GM12878 (cell line): ENCODE data around the gene MAGIX. TPM values are rescaled to one million over a fixed set of nuclear protein-coding genes. Genes with fewer than 3 reads are reported as not detected.

Experiments used
- ATAC-seq: fragments of 200-7000 bp; cut with Tn5 transposase; 3 replicates; pipeline ENCODE4 v1.9.1; 2020; ENCODE audit warnings: mild to moderate bottlenecking, moderate library complexity
- BruUV-seq: library from RNA; stranded (reverse); fragments of 400-500 nt; replicated peaks from 2 replicates; lab custom pipeline; 2021; lab: Mats Ljungman, UMichigan
- CTCF ChIA-PET: fragments of 300-600 bp; sonication (Branson Sonifier 250); formaldehyde crosslinking; extraction: SDS; loops from one replicate; lab custom pipeline; 2021; ENCODE audit warnings: inconsistent platforms; lab: Yijun Ruan, JAX
- POLR2A ChIA-PET: fragments of 350-600 bp; formaldehyde crosslinking; extraction: SDS; loops from one replicate; lab custom pipeline; 2021; ENCODE audit warnings: inconsistent platforms; lab: Charles Lee
- RAD21 ChIA-PET: fragments of 300-600 bp; sonication (Branson Sonifier 250); formaldehyde crosslinking; loops from one replicate; lab custom pipeline; 2023; ENCODE audit warnings: antibody characterized with exemption; ENCODE audit not compliant: unreplicated experiment; lab: Charles Lee
- SMC1A ChIA-PET: fragments of 300-600 bp; sonication (Branson Sonifier 250); formaldehyde crosslinking; loops from one replicate; lab custom pipeline; 2023; ENCODE audit not compliant: unreplicated experiment, uncharacterized antibody; lab: Charles Lee
- DNase-seq: peaks from one replicate; pipeline ENCODE4 v3.0.0-alpha.2; 2011; ENCODE audit warnings: low read depth, low spot score
- FAIRE-seq: peaks from 3 replicates; lab custom pipeline; 2011; peaks lifted over from hg19 to GRCh38; lab: Jason Lieb, UNC
- H2AFZ ChIP-seq: 2 replicates; pipeline ENCODE4 v1.6.0; 2011; ENCODE audit warnings: low read depth, low read length, control low read depth; ENCODE audit not compliant: control insufficient read depth
- H3K27ac ChIP-seq: 2 replicates; pipeline ENCODE4 v1.5.1; 2011; ENCODE audit warnings: control low read depth; ENCODE audit not compliant: control insufficient read depth, insufficient read depth
- H3K27me3 ChIP-seq, 2 experiments: replicated peaks in 1 of 2; 2 replicates each; pipeline versions ENCODE4 v1.6.0 to v1.6.1; 2011; ENCODE audit warnings: low read length in 1 of 2; ENCODE audit not compliant: control insufficient read depth in 2 of 2, insufficient read depth in 2 of 2
- H3K36me3 ChIP-seq, 2 experiments: 2 replicates each; pipeline ENCODE4 v1.5.1; 2011; ENCODE audit warnings: low read length in 1 of 2; ENCODE audit not compliant: control insufficient read depth in 2 of 2, insufficient read depth in 2 of 2
- H3K4me1 ChIP-seq: 2 replicates; pipeline ENCODE4 v1.6.1; 2011; ENCODE audit warnings: mild to moderate bottlenecking, low read length, moderate library complexity, mixed read lengths; ENCODE audit not compliant: control insufficient read depth, insufficient read depth
- H3K4me2 ChIP-seq: 2 replicates; pipeline ENCODE4 v1.6.0; 2011; ENCODE audit warnings: control low read depth; ENCODE audit not compliant: control insufficient read depth, insufficient read depth
- H3K4me3 ChIP-seq: fragments of 200-600 bp; sonication (generic); 2 replicates; pipeline ENCODE4 v1.5.1; 2016
- H3K79me2 ChIP-seq: 2 replicates; pipeline ENCODE4 v1.6.0; 2011; ENCODE audit warnings: low read length; ENCODE audit not compliant: control insufficient read depth, insufficient read depth
- H3K9ac ChIP-seq: 2 replicates; pipeline ENCODE4 v1.8.0; 2011; ENCODE audit warnings: low read length, control low read depth, mixed read lengths; ENCODE audit not compliant: control insufficient read depth, insufficient read depth
- H3K9me3 ChIP-seq: replicated peaks from 3 replicates; pipeline ENCODE4 v1.5.1; 2011; ENCODE audit warnings: mild to moderate bottlenecking, low read length; ENCODE audit not compliant: control insufficient read depth, insufficient read depth
- H4K20me1 ChIP-seq: 2 replicates; pipeline ENCODE4 v1.6.0; 2011; ENCODE audit not compliant: control insufficient read depth, insufficient read depth
- BMI1 ChIP-seq: fragments of 450-650 bp; IDR thresholded peaks from 2 replicates; pipeline ENCODE4 v1.6.1; 2016; ENCODE audit warnings: mild to moderate bottlenecking, moderate library complexity, borderline replicate concordance
- ESRRA ChIP-seq: IDR thresholded peaks from 2 replicates; pipeline ENCODE4 v1.6.1; 2012; ENCODE audit warnings: mild to moderate bottlenecking, low read length, improper control_type of control experiment
- GATAD2B ChIP-seq: fragments of 450-650 bp; conservative IDR thresholded peaks from 2 replicates; pipeline ENCODE4 v1.6.1; 2017; ENCODE audit warnings: low read depth, mild to moderate bottlenecking, moderate library complexity
- HCFC1 ChIP-seq: fragments of 150-350 bp; IDR thresholded peaks from 2 replicates; pipeline ENCODE4 v1.6.1; 2014; ENCODE audit warnings: low read length
- JUNB ChIP-seq: IDR thresholded peaks from 2 replicates; pipeline ENCODE4 v1.6.1; 2016; ENCODE audit warnings: antibody characterized with exemption, mild to moderate bottlenecking
- LARP7 ChIP-seq: fragments of 450-650 bp; IDR thresholded peaks from 2 replicates; pipeline ENCODE4 v1.6.1; 2017; ENCODE audit warnings: mild to moderate bottlenecking
- SKIL ChIP-seq: fragments of 450-650 bp; IDR thresholded peaks from 2 replicates; pipeline ENCODE4 v1.6.1; 2017; ENCODE audit warnings: mild to moderate bottlenecking, low read depth, inconsistent platforms; ENCODE audit not compliant: poor library complexity, severe bottlenecking
- TAF1 ChIP-seq: IDR thresholded peaks from 2 replicates; pipeline ENCODE4 v1.6.1; 2011; ENCODE audit warnings: mild to moderate bottlenecking, low read depth, low read length, borderline replicate concordance
- ZNF207 ChIP-seq: fragments of 450-650 bp; IDR thresholded peaks from 2 replicates; pipeline ENCODE4 v1.6.1; 2014; ENCODE audit warnings: antibody characterized with exemption, mild to moderate bottlenecking, borderline replicate concordance
- WGBS: methylation state at CpG from one replicate; pipeline ENCODE4 v1.1.6; 2016; ENCODE audit warnings: low lambda C conversion rate; ENCODE audit not compliant: insufficient replicate concordance, insufficient coverage; ENCODE audit errors: missing lambda C conversion rate; 5-methylcytosine and 5-hydroxymethylcytosine counted together
- in situ Hi-C: fragments of 300-500 bp; cut with MboI; formaldehyde crosslinking; loops from 9 replicates; pipeline ENCODE4 v1.14.3; 2018; ENCODE audit warnings: mixed read lengths
- intact Hi-C: fragments of 100-400 bp; cut with micrococcal nuclease; formaldehyde crosslinking; loops from one replicate; pipeline ENCODE4 v1.14.2; 2022; ENCODE audit not compliant: unreplicated experiment
- polyA plus RNA-seq, 11 experiments: library from polyadenylated mRNA; depleted of rRNA in 4 of 11; unstranded in 6 of 11; stranded (reverse) in 5 of 11; fragments of >200 nt; fragmentation: Nextera tagmentation in 4 of 11; fragmentation: Illumina TruSeq in 1 of 11; extraction: Ambion mirVana in 4 of 11; extraction: Trizol in 1 of 11; gene quantifications; 1 replicate in 1 of 11; 2 replicates in 10 of 11; pipeline versions ENCODE4 v1.2.1 to v1.2.3, GENCODE V29; 2011 to 2016; ENCODE audit warnings: inconsistent platforms in 2 of 11, missing spikeins in 2 of 11, low read depth in 1 of 11
- total RNA-seq, 4 experiments: library from RNA; depleted of rRNA in 3 of 4; stranded (reverse); fragments of >200 nt in 3 of 4; fragmentation: Illumina TruSeq in 1 of 4; extraction: Trizol in 1 of 4; gene quantifications; 2 replicates each; pipeline versions ENCODE4 v1.2.1 to v1.2.3, GENCODE V29; 2013 to 2021

MAGIX gene
- total and polyA plus RNA-seq, 10 of the 15 experiments (the other 5 are each of a cell fraction or from before 2014, with no cell fraction given): 0.03 to 2.5 (median 0.82) TPM

- CTCF ChIA-PET: interaction anchor here (0.6 to 5.8 kb wide), 15 partner anchors 16 to 1999 kb away, joined by 3 to 57 read pairs (median 5); partner anchors contain the start of genes PLP2 and PPP1R3F
- DNase-seq (no peak), FAIRE-seq (no peak), ATAC-seq (peak; percentile 18)
- BruUV-seq: TSS peak; percentile 94
- Histone ChIP-seq H3K79me2 (no peaks in the 10 kb centered on the region; the same call in 1 of the 2 replicates), H4K20me1 (no peaks in the 10 kb centered on the region), H3K27me3 (no peaks in the 10 kb centered on the region), H3K36me3 (no peaks in the 10 kb centered on the region), H2AFZ (peak overlapping the region; percentile 64), H3K9me3 (no peaks in the 10 kb centered on the region), H3K27ac (peak overlapping the region; percentile 57), H3K4me1 (peaks cover 3% of the 10 kb centered on the region; the same call in 1 of the 2 replicates), H3K4me3 (peak overlapping the region; percentile 74), H3K4me2 (peak overlapping the region; percentile 19; the same call in 1 of the 2 replicates), H3K9ac (peak overlapping the region; percentile 69)
- in situ Hi-C loops (loop anchor here (5.0 kb wide), 1 partner anchor 76 kb away; the partner anchor contains the start of gene PPP1R3F), intact Hi-C loops (loop anchor here (2.0 to 5.0 kb wide), 3 partner anchors 25 to 77 kb away; partner anchors contain the start of genes CCDC22 and PPP1R3F)
- RAD21 ChIA-PET: interaction anchor here (0.9 to 3.0 kb wide), 7 partner anchors 20 to 647 kb away, joined by 3 to 26 read pairs (median 11); partner anchors contain the start of genes PLP2 and PPP1R3F
- 46% methylated on average over 29 of the region's 34 CpGs for WGBS
- SMC1A ChIA-PET: interaction anchor here (0.6 to 2.9 kb wide), 8 partner anchors 9 to 77 kb away, joined by 3 to 14 read pairs (median 6); partner anchors contain the start of genes CCDC22, PPP1R3F and SYP
- TF ChIP-seq TAF1 (0 out of 2 replicates have a peak, but pooled peaks have one; percentile 0), ZNF207 (no peak), GATAD2B (0 out of 2 replicates have a peak, but pooled peaks have one; percentile 33), HCFC1 (no peak), BMI1 (no peak), ESRRA (no peak), SKIL (no peak), JUNB (no peak), LARP7 (0 out of 2 replicates have a peak, but pooled peaks have one; percentile 52)
- POLR2A ChIA-PET: interaction anchor here (1.0 to 3.9 kb wide), 7 partner anchors 19 to 148 kb away, joined by 3 to 28 read pairs (median 12); partner anchors contain the start of gene TFE3
Observed at GRCh38 chrX:49191574-49192011, 29.0 kb downstream of the MAGIX start.
